ENCODE data around the gene SNRPN.
"Not testable (repeated sequence)": the region's sequence is repeated elsewhere in the genome, so short reads cannot be mapped to it uniquely, and the experiment has no call there.

The SNRPN gene

GRCh38 chr15:24954783-24955530 lies at the start of gene SNRPN, which contains the start of gene SNURF:
TSS of gene SNRPN (plus strand) at chr15:24954987. CDS start at chr15:24974454, 19,467 bp downstream.
TSS of gene SNURF (plus strand) at chr15:24954987. CDS start at chr15:24955049, 62 bp downstream.
- DNase-seq = peak; percentile 19

DNA sequence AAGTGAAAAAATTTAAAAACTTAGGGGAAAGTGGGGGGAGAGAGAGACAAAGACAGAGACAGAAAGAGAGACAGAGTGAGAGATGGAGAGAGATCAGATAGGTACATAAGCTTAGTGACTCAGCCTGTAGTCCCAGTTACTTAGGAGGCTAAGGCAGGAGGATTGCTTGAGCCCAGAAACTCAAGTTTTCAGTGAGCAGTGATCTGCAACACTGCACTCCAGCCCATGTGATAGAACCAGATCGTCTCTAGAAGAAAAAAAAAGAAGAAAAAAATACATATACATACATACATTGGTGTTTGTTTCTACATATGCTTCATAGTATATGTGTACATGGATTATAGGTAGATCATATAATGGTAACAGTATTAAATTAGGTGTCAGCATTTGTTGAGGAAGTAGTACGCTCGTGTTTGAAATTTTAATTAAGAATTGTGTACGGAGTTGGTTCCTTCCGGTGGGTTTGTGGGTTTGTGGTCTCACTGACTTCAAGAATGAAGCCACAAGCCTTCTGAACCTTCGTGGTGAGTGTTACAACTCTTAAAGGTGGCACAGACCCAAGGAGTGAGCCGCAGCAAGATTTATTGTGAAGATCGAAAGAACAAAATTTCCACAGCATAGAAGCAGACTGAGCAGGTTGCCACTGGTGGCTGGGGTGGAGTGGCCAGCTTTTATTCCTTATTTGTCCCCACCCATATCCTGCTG lies 38.3 kb upstream of the SNRPN start:
- DNase-seq = no peak

DNA sequence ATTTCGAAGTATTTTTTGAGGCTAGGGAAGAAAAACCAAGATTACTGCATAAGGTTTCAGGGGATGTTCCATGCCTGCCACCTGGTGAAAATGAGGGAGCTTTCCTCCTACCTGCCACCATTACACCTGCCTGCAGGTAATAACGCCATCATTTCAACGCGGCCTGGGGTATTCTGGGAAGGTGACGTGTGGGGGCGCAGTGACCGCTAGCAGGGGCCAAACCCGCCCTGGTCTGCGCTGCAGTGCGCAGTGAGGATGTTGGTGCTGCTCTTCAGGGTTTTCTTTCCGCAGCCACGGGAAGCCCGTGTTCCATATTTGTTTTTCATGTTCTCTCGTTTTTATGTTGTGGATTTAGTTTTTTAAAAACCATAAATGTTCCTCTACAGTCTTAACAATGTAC lies 37.4 kb upstream of the SNRPN start:
- no peak for DNase-seq

DNA sequence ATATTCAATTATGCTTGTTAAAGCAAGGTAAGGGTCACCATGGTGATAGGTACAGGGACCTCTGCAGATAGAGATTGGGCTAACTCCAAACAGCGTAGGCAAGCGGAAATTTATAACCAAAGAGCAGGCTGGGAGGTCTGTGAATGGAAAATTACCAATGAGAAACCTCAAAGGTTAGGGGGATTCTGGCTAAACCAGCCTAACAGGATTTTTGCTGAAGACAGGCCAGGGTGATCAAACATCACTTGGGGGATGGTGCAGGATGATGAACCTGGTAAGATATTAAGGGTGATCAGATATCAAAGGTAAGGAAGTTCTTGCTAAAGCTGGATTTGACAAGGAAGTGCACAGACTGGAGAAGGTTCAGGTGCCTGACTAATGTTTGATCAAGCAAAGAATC lies 35.3 kb upstream of the SNRPN start:
- no peak for DNase-seq

GRCh38 chr15:24922781-24923180 lies 32.0 kb upstream of the SNRPN start:
- not testable (repeated sequence) for DNase-seq

DNA sequence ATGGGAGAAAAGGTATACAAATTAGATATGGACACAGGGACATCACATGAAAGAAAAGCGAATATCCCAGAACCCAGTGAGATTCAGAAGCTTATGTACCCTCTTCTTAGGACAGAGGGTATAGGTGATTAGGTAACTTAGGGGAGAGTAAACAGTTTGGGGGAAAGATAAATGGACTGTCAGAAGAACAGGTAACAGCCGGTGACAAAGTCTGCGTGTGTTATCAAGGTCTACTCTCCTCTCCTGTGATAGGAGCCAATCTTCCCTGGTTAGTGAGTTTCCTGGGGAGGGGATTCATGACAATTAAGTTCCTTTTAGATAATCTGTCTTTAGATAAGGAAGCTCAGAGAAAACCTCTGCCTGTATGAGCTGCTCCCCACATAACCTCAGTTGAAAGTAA lies 30.6 kb upstream of the SNRPN start:
- DNase-seq = no peak

- no peak for DNase-seq
Observed at GRCh38 chr15:24924621-24925020, 30.2 kb upstream of the SNRPN start.

DNA sequence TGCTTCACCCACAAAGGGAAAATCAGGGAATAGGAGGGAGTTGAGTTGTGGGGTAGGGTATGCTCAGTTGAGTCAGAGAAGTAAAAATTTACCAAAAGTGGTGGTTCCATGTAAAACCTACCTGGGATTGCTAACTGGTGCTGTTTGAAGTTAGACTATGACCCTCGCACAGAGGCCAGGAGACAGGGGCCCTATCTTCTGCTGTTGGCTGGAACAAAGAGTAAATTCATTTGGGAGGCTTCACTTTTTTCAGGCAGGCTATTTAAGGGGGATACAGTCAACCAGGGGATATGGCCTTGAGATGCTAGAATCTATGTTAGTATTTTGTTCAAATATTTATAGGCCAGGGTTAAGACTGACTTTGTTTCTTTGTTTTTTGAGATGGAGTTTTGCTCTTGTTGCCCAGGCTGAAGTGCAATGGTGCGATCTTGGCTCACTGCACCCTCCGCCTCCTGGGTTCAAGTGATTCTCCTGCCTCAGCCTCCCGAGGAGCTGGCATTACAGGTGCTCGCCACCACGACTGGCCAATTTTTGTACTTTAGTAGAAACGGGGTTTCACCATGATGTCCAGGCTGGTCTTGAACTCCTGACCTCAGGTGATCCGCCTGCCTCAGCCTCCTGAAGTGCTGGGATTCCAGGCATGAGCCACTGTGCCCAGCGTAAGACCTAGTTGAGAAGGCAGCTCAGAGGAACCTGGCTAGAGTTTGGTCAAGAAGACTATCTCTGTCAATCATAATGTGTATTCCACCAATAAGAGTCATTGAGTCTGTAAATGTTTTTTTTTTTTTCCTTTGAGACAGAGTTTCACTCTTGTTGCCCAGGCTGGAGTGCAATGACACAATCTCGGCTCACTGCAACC lies 22.7 kb upstream of the SNRPN start:
- DNase-seq = not testable (repeated sequence)

GRCh38 chr15:24933716-24934115 lies 21.1 kb upstream of the SNRPN start:
- no peak for DNase-seq

GRCh38 chr15:24938224-24938623 lies 16.6 kb upstream of the SNRPN start:
- not testable (repeated sequence) for DNase-seq

- no peak for DNase-seq
Observed at GRCh38 chr15:24940236-24940635, 14.6 kb upstream of the SNRPN start.

GRCh38 chr15:24943361-24943760 lies 11.4 kb upstream of the SNRPN start:
- DNase-seq = no peak

DNA sequence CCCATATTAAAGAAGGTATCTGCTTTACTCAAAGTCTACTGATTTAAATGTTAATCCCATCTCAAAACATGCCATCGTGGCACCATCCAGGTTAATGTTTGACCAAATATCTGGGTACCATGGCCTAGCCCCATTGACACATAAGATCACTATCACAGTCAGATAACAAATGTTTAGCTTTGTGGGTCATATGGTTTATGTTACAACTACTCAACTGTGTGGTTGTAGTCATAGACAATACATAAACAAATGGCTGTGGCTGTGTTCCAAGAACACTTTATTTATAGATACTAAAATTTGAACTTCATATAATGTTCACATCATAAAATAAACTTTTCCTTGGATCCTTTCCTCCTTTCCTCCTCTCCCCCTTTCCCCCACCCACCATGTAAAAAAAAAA lies 9.8 kb upstream of the SNRPN start:
- DNase-seq = no peak

GRCh38 chr15:24945711-24946110 lies 9.1 kb upstream of the SNRPN start:
- no peak for DNase-seq

- no peak for DNase-seq
Observed at GRCh38 chr15:24948495-24948894, 6.3 kb upstream of the SNRPN start.

- no peak for DNase-seq
Observed at GRCh38 chr15:24955531-24955921, 739 bp downstream of the SNRPN start.

DNA sequence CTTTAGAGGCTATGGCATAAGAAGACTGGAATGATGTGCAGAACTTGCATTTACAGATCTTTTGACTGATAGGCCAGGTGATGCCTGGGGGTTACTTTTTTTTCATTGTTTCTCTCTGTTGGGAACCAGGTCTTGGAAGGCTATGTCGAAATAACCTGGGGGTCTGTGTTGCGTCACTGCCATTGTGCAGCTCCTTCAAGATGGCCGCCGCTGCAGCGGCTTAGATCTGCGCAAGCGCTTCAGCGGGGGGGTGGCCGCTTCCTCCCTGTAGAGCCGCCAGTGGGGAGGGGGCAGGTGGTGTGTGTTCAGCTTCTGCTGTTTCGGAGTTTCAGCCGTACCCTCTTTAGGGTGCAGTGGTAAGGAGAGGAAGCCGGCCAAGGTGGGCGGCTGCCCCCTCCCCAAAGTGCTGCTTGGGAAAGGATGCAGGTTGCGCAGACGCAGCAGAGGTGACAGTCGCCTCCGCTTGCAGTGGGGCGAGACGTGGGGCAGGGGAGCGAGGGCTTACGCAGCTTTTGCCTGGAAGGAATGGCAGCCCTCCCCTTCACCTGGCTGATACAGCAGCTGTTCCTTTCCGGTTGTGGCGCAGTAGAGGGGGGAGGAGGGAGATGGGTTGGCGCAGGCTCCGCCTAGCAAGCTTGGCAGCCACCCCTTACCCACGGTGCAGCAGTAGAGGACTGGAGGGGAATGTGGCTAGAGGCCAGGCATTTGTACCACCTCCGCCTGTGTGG lies 1.5 kb downstream of the SNRPN start:
- DNase-seq = peak; percentile 10

- no peak for DNase-seq
Observed at GRCh38 chr15:24957691-24958090, 2.9 kb downstream of the SNRPN start.

GRCh38 chr15:24961967-24962366 lies 7.2 kb downstream of the SNRPN start:
- no peak for DNase-seq

DNA sequence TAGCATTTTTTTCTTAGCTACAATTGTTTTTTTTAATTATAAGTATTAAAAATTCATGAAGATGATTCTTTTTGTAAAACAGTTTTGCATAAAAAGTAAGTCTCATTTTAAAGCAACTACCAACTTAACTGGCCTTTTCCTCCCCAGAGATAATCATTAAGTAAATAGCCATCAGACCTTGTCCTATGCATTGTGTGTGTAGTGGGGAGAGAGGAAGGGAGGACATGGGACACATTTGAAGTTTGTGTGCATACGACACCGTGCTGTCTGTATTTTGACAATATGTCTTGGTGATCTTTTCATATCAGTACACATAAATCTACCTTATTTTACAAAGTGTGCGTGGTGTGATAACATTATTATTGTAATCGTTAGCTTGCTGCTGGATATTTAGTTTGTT lies 8.1 kb downstream of the SNRPN start:
- no peak for DNase-seq

DNA sequence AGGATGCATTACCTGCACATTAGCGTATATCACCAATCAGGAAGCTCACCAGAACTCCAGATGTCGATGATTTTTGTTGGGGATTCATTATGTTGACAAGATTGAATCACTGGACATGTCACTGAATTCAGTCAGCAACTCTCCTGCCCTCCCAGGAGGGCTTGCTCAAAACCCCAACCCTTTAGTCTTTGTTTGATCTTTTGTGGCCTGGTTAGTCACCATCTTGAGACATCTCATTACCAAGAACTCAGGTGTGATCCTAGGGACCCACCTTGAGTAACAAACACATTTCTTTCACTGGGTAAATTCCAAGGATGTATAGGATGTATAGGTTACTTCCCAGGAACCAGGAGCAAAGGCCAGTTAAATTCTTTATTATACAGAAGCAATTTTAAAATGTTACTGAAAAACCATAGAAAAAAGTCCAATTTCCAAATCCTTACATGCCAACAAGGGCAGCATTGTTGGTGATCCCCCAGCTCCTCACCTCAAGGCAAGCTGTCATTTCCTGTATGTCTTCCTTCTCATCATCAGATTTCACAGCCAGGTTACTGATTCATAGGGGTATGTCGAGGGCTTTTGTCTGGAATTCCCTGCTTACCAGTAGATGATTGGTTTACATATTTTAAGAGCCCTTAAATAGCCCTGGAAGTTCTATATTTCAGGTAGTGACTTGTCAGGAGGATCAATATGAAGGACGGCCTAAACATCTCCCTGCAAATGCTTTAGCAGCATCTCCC lies 11.7 kb downstream of the SNRPN start:
- DNase-seq = no peak

DNA sequence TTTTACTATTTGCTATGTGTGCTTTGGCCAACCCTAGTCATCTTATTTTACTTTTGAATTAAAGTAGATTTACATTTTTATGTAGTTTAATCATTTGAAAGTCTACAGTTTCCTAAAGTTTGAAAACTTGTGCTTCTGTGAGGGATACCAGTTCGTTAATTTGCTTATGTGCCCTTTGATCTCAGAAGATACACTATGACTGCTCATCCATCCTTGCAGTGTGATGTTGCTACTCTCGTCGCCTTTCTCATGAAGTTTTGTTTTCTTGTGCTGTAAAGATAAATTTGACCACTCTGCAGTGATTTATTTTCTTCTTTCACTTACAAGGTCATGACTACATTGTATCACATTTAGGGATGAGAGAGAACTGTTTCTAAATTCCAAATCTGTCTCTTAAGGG lies 16.3 kb downstream of the SNRPN start:
- DNase-seq = no peak

All from amniotic stem cell (primary cell).